ENCODE results near the gene HUS1.
"Not testable (repeated sequence)": the region's sequence is repeated elsewhere in the genome, so short reads cannot be mapped to it uniquely, and the experiment has no call there.

HUS1 gene

DNA sequence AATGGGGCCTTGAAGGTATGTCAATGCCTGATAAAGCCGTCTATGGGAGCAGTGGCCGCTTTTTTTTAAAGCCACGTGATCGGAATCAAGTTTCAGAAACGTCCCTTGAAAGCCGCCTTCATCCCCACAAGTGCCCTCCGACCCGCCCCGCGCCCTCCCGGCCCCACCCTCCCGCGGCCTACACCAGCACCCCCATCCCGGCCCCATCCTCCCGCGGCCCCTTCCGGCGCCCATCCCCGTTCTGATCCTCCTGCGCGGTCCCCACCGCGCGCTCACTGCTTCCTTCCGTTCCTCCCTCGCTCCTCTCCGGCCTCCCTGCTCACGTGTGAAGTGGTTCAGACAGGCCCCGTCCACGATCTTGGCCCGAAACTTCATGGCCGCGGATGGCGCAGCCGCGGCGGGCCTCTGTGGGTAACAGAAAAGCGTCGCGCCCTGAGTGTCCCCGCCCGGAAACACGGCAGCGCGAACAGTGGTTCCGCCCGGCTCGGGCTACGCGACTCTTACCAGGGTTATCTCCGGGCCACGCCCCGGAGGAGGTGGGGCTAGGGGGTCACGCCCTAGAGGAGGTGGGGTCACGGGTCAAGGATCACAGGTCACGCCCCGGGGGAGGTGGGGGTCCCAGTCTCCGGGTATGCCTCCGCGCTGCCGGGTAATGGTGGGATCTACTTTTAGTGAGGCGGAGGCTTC, at the start of gene HUS1:
Gene HUS1, minus strand, starts transcription at position 471 of the 687 bp plus-strand sequence. Its CDS starts 96 bp downstream, at position 375.
- peak; percentile 81 for DNase-seq (ENCODE audit: low read depth)

DNA sequence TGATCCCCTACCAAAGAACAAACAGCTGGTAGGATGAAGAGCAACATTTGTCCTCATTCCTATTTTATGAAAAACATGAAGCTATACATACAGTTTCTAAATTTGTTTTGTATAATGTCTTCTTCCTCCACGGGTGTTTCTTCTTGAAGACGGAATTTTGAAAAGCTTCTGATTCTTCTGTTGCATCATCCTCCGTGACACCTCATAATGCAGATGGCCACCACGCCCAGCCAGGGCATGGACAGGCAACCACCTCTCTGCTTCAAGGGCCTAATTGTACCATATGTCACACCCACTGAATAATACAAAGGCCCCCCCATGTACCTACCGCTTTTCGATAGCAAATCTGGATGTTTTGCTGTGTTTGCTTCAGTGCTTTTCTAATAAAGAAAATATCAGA, 49.5 kb upstream of the HUS1 start, which contains the start of gene SUN3:
Gene SUN3, minus strand, starts transcription at position 170 of the 400 bp plus-strand sequence. Its CDS starts 169 bp downstream, at position 1.
- DNase-seq (ENCODE audit: low read depth), result no peak

DNA sequence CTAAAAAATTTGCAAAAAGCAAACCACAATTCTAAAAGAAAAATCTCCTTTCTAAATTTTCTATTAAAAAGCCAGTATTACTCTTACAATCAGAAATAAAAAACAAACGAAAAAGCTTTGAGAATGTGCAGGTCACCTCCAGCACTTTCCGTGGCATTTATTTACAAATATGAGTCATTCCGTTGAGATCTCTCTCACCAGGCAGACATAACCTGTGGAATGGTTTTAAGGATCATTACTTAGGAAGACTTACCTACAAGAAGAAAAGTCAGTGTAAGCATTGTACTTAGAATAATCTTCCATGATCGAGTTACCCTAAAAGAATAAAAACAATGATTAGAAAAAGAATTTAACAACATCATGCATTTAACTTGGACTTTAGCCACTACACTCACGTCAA, 46.2 kb upstream of the HUS1 start:
- no peak for DNase-seq (ENCODE audit: low read depth)

DNA sequence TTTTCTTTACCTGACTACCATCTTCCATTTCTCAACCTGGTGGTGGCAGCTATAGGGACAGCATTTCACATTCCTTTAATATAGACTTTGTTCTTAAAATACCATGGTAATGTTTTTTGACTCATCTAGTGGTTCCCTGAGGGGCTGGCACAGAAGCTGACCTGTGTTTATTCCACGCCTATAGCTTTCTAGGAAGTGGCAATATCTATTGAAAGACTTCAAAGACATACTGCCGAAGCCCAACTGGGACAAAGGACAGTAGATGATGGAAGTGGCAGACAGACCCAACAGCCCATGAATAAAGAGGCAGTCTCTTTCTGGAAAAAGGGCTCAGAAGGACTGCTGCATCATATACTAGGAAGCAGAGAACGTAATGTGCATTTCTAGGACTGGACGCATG, 38.3 kb upstream of the HUS1 start:
- no peak for DNase-seq (ENCODE audit: low read depth)

DNA sequence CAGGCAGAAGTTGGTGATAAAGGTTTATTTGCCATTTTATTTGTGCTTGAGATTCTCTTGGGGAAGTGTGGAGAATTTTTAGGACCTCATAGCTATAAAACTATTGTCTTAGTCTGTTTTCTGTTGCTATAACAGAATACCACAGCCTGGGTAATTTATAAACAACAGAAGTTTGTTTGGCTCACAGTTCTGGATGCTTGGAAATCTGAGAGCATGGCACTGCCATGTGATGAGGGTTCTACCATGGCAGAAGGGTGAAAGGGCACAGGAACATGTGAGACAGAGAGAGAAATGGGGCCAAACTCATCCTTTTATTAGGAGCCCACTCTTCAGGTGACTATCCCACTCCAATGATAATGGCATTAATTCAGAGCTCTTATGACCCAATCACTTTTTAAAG, 37.2 kb upstream of the HUS1 start:
- no peak for DNase-seq (ENCODE audit: low read depth)

DNA sequence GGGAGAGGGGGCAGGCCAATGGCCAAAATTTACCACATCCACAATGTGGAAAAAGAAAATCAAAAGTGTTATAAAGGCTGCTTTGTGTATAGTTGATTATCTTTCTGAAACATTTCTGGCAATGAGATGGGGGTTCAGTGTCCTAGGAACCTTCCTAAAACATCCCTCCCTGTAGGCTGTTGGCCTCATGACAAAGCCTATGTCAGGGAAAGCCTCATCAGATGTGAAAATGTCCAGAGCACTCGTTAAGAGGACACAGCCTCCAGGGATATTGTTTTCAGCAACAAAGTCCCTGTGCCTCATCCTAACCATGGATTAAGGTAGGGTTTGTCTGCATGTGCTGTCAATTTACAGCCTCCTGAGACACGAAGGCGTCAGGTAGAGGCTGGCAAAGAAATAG, 32.5 kb upstream of the HUS1 start:
- DNase-seq (ENCODE audit: low read depth), result no peak

DNA sequence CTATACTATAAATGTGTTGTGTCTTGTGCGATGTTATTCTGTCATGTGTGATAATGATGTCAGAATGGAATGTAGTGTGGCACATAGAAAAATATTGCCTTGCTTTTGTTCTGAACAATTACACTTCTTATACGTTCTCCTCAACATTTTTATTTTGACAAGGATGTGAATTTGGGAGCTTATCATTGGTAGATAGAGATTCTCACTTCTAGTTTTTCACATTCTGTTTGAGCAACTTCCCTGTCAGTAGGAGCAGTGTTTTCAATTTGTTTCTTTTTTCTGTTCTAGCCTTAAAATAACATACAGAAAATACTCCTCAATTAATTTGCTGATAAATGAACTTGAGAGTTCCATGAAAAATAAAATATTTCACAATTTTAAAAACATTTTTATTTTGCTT, 31.9 kb upstream of the HUS1 start:
- no peak for DNase-seq (ENCODE audit: low read depth)

DNA sequence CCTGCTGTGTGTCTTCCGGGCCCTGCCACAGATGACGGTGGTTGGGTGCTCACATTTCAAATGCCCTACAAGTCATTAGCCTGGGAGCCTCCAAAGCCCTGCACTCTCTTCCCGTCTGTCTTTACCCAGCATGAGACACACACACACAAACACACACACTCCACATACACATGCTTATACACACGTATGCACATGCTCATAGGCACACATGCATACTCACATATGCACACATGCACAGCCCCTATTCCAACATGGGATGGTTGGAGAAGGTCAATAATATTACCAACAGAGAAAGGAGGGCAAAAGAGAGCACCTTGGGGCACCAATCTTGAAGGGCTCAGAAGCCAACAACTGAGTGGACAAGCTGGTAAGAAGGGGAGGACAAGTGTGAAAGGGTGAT, 30.5 kb upstream of the HUS1 start:
- no peak for DNase-seq (ENCODE audit: low read depth)

DNA sequence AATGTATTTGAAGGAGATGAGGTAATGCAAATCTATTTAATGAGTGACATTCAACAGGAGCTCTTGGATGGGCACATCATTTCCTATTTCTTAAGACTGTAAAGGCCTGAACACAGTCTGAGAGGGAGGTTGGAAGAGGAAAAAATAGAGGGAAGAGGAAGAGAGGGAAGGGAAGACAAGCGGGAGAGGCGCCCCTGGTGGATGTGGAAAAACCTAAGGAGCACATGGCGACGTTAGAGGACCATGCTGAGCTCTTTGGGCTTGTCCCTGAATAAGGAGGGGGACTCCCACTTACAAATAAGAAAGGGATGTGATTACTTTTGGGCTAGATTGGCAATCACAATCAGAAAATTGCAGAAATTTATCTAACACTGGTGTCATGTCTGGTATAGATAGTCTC, 29.8 kb upstream of the HUS1 start:
- no peak for DNase-seq (ENCODE audit: low read depth)

DNA sequence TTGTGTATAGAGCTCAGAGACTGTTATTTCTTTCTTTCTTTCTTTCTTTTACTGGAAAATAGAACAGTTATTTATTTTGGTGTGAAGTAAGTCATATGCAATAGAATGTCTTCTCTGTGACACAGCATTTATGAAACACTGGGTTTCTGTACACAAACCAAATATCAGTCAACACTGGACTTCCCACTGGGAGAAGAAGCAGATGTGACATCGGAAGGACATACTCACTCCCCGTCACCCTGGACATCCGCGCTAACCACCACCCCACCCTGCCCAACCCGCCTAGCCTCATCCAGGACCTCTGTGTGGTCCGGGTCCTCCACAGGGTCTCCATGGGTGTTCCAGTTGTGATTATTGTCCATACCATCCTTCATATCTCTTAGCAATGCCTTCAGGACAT, 27.5 kb upstream of the HUS1 start:
- no peak for DNase-seq (ENCODE audit: low read depth)

DNA sequence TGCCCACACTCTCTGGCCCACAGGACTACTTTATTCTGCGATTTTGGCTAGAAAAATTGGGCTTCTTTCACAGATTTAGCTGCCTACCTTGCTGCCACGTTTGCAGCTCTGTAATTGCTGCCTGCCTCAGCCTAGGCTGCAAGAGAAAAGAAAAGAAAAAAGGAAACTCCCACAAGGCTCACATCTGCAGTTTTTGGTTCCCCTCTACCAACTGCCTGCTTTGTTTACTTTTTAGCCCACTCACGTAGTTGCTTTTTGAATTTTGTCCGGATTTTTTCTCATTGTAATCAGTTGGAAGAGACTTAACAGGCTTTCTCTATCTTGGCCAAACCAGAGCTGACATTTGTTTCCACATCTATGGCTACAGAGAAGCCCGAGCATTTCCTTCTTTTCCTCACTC, 25.2 kb upstream of the HUS1 start:
- DNase-seq (ENCODE audit: low read depth), result no peak

DNA sequence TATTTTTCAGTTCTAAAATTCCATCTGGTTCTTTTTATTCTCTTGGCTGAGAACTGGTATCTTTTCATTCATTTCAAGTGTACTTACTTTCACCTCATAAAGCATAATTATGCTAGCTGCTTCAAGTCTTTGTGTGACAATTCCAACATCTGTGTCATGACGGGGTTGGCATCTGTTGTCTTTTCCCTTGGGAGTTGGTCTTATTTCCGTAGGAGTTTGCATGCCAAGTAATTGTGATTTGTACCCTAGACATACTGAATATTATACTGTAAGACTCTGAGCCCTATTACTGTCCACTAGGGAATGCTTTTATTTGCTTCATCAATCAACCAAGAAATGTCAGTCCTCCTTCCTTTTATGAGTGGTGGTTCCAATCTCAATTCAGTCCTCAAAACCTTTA, 24.6 kb upstream of the HUS1 start:
- DNase-seq (ENCODE audit: low read depth), result no peak

DNA sequence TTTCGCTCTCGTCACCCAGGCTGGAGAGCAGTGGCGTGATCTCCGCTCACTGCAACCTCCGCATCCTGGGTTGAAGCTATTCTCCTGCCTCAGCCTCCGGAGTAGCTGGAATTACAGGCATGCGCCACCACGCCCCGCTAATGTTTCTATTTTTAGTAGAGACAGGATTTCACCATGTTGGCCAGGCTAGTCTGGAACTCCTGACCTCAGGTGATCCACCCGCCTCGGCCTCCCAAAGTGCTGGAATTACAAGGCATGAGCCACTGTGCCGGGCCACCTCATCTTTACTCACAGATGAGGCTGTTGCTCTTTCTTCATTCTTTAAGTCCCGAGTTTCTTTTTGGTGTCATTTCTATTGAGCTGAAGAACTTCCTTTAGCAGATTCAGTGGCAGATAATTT, 20.7 kb upstream of the HUS1 start:
- not testable (repeated sequence) for DNase-seq (ENCODE audit: low read depth)

DNA sequence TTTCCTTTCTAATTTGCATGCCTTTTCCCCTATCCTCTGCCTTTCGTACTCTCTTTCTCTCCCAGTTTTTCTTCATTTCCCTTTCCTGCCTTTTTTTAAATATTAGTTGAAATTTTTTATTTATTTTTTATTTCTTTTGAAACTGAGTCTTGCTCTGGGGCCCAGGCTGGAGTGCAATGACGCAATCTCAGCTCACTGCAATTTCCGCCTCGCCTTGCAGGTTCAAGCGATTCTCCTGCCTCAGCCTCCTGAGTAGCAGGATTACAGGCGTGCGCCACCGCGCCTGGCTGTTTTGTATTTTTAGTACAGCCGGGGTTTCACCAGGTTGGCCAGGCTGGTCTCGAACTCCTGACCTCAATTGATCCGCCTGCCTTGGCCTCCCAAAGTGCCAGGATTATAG, 20.0 kb upstream of the HUS1 start:
- DNase-seq (ENCODE audit: low read depth), result no peak

DNA sequence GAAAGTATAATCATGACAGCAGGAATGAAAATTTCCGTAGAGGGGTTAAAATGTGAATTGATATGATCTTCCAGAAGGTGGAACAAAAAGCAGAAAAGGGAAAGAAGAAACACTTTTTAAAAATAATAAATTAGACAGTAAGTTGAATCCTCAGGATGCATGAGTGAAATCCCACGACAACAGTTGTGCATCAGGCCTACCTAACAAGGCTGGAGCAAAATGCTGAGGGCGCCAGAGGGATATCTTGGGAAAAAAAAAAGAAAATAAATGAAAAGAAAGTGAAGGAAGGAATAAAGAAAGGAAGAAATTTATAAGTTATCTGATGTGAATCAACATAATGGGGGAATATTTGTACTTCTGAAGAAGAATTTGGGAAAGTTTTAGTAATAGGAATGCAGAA, 13.0 kb upstream of the HUS1 start:
- DNase-seq (ENCODE audit: low read depth), result no peak

DNA sequence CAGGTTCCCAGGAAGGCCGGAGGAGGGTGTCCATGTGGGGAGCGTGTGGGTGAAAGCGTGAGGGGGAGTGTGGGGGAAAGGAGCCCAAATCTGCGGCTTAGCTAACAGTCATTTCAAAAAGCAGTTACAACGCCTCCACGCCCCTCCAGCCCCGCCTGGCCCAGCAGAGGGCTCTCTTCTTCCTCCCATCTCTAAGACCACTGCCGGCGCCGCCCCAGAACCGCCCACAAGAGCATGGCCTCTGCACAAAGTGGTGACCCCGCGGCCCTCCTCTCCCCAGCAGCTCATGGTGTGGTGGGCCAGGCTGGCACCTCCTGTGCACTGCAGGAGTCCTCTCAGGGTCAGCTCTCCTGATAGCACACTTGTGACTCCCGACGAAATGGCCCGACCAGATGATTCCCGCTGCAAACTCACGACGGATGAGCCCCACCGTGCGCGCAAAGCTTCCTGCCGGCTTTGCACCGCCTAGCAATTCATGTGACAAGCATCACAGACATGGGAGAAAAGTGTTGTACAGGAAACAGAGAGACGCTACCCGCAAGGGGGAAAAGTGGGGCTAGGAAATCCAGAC, 12.4 kb upstream of the HUS1 start:
- DNase-seq (ENCODE audit: low read depth), result peak; percentile 77

DNA sequence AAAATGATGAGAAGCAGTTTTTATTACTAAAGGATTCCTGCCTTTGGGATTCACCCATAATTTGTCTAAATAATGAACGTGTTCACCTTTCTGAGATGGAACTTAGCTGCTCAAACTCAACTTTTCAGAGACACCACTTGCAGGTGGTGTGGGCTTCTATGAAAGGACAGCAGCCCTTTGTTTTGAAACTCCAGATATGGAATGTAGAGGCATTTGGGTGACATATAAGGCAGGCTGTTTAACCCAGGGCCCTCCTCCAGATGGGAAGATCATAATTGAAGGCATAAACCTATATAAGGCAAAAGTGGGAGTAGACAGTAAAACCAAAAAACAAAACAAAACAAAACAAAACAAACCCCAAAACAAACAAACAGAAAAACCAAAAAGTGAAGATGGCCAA, 11.9 kb upstream of the HUS1 start:
- DNase-seq (ENCODE audit: low read depth), result no peak

DNA sequence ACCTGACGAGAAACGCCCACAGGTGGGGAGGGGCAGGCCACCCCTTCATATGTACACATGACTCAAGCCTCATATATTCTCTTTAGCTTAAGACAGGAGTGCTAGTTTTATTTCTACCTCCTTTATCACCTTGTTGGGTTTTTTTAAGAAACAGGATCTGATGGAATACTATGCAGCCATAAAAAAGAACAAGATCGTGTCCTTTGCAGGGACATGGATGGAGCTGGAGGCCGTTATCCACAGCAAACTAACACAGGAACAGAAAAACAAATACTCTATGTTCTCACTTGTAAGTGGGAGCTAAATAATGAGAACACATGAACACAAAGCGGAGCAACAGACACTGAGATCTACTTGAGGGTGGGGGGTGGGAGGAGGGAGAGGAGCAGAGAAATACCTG, 11.2 kb upstream of the HUS1 start:
- DNase-seq (ENCODE audit: low read depth), result no peak

DNA sequence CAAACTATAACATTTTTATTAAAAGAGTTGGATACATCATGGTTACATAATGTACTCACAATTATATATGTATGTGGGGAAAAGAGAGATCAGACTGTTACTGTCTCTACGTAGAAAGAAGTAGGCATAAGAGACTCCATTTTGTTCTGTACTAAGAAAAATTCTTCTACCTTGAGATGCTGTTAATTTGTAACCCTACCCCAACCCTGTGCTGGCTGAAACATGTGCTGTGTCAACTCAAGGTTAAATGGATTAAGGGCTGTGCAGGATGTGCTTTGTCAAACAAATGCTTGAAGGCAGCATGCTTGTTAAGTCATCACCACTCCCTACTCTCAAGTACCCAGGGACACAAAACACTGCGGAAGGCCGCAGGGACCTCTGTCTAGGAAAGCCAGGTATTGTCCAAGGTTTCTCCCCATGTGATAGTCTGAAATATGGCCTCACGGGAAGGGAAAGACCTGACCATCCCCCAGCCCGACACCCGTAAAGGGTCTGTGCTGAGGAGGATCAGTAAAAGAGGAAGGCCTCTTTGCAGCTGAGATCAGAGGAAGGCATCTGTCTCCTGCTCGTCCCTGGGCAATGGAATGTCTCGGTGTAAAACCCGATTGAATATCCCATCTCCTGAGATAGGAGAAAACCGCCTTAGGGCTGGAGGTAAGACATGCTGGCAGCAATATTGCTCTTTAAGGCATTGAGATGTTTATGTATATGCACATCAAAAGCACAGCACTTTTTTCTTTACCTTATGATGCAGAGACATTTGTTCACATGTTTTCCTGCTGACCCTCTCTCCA, 10.4 kb upstream of the HUS1 start:
- DNase-seq (ENCODE audit: low read depth), result not testable (repeated sequence)

DNA sequence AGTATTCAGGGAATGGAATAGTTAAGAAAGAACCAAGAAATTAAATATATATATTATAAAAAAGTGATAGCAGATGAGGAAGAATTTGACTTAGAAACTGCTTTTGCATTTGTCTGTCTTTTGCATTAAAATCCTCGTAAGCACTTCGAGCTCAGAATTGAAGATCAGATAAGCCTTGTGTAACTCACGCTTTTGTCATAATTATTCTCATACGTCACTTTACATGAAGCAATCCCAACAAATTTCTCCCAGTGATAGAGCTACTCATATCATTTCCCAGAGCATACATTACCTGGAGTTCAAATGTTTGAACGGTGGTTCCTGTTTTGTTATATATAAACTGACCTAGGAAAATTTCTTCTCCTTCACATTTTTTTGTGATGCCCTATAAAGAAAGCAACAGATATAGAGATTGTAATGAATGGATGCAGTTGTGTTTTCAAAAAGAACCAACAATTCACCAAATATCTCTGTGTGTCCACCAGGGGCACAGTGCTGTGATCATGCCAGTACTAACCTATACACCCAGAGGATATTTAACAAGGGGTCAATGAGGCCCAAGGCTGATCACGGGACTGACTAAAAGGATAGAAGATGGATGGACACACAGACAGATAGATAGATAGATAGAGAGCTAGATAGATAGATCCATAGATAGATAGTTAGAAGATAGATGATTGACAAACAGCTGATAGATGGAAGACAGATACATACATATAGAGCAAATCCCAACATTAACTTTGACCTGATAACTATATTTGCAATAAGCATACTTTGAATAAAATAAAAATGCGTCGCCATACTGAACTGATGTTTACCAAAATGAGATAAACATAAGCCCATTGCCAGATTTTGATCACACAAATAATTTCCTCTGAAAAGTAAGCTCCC, 9.3 kb upstream of the HUS1 start:
- no peak for DNase-seq (ENCODE audit: low read depth)

DNA sequence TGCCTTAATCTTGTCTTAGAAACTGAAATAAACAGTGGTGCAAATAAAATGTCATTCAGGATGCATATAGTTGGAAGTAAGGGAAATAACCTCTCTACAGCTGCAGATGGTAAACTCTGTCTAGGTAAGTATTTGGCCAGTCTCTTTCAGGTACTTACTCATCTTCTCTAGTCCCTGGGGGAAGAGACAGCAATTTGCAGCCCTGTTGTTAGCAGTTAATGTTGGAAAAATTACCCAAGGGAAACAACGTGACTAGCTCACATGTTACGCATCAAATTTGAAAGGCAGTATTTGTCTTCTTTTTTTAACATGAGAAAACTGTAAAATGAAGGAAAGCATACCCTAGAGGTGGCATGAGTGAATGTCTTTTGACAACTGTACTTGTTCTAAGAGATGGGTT, 3.2 kb upstream of the HUS1 start:
- no peak for DNase-seq (ENCODE audit: low read depth)

DNA sequence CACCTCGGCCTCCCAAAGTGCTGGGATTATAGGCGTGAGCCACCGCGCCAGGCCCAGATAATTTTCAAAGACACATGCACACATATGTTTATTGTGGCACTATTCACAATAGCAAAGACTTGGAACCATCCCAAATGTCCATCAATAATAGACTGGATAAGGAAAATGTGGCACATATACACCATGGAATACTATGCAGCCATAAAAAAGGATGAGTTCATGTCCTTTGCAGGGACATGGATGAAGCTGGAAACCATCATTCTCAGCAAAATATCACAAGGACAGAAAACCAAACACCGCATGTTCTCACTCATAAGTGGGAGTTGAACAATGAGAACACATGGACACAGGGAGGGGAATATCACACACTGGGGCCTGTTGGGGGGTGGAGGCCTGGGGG, 1.2 kb upstream of the HUS1 start:
- DNase-seq (ENCODE audit: low read depth), result not testable (repeated sequence)
